ENCODE data around the gene TSHB.
"Not testable (repeated sequence)": the region's sequence is repeated elsewhere in the genome, so short reads cannot be mapped to it uniquely, and the experiment has no call there.

TSHB gene

GRCh38 chr1:115029526-115029925 is at the start of gene TSHB:
Gene TSHB, plus strand, starts transcription at chr1:115029826. Its CDS starts 3,537 bp downstream, at chr1:115033363.
- in situ Hi-C loops (cut with HindIII; ENCODE audit: low sequenced_read_pairs): no loop called here

- in situ Hi-C loops (cut with HindIII; ENCODE audit: low sequenced_read_pairs): loop anchor here (10.0 kb wide), 1 partner anchor 143 kb away; no protein-coding TSS in a partner anchor
These were observed 47.4 kb upstream of the TSHB start for GRCh38 chr1:114982251-114982650.

- in situ Hi-C loops (cut with HindIII; ENCODE audit: low sequenced_read_pairs): loop anchor here (10.0 kb wide), 1 partner anchor 139 kb away; no protein-coding TSS in a partner anchor
These were observed 43.3 kb upstream of the TSHB start for GRCh38 chr1:114986286-114986685.

- in situ Hi-C loops (cut with HindIII; ENCODE audit: low sequenced_read_pairs): loop anchor here (10.0 kb wide), 1 partner anchor 137 kb away; no protein-coding TSS in a partner anchor
These were observed 41.5 kb upstream of the TSHB start for GRCh38 chr1:114988095-114988494.

GRCh38 chr1:114997510-114998289 is 31.9 kb upstream of the TSHB start:
- in situ Hi-C loops (cut with HindIII; ENCODE audit: low sequenced_read_pairs): loop anchor here (10.0 kb wide), 1 partner anchor 467 kb away; no protein-coding TSS in a partner anchor

- in situ Hi-C loops (cut with HindIII; ENCODE audit: low sequenced_read_pairs): no loop called here
These were observed 23.4 kb upstream of the TSHB start for GRCh38 chr1:115006191-115006590.

GRCh38 chr1:115012006-115012405 is 17.6 kb upstream of the TSHB start:
- in situ Hi-C loops (cut with HindIII; ENCODE audit: low sequenced_read_pairs): no loop called here

GRCh38 chr1:115012434-115012833 is 17.2 kb upstream of the TSHB start:
- in situ Hi-C loops (cut with HindIII; ENCODE audit: low sequenced_read_pairs): no loop called here

GRCh38 chr1:115013792-115014191 is 15.8 kb upstream of the TSHB start:
- in situ Hi-C loops (cut with HindIII; ENCODE audit: low sequenced_read_pairs): no loop called here

GRCh38 chr1:115019549-115019948 is 10.1 kb upstream of the TSHB start:
- in situ Hi-C loops (cut with HindIII; ENCODE audit: low sequenced_read_pairs): not testable (repeated sequence)

- in situ Hi-C loops (cut with HindIII; ENCODE audit: low sequenced_read_pairs): no loop called here
These were observed 8.5 kb upstream of the TSHB start for GRCh38 chr1:115021145-115021544.

GRCh38 chr1:115023593-115023992 is 6.0 kb upstream of the TSHB start:
- in situ Hi-C loops (cut with HindIII; ENCODE audit: low sequenced_read_pairs): no loop called here

- in situ Hi-C loops (cut with HindIII; ENCODE audit: low sequenced_read_pairs): no loop called here
These were observed 2.0 kb downstream of the TSHB start for GRCh38 chr1:115031595-115031994.

GRCh38 chr1:115035652-115036051 is 6.0 kb downstream of the TSHB start:
- in situ Hi-C loops (cut with HindIII; ENCODE audit: low sequenced_read_pairs): no loop called here

- in situ Hi-C loops (cut with HindIII; ENCODE audit: low sequenced_read_pairs): no loop called here
These were observed 7.3 kb downstream of the TSHB start for GRCh38 chr1:115036814-115037507.

GRCh38 chr1:115040501-115040900 is 10.9 kb downstream of the TSHB start:
- in situ Hi-C loops (cut with HindIII; ENCODE audit: low sequenced_read_pairs): no loop called here

GRCh38 chr1:115041654-115042053 is 12.0 kb downstream of the TSHB start:
- in situ Hi-C loops (cut with HindIII; ENCODE audit: low sequenced_read_pairs): no loop called here

- in situ Hi-C loops (cut with HindIII; ENCODE audit: low sequenced_read_pairs): no loop called here
These were observed 17.1 kb downstream of the TSHB start for GRCh38 chr1:115046751-115047150.

GRCh38 chr1:115051850-115052249 is 22.2 kb downstream of the TSHB start:
- in situ Hi-C loops (cut with HindIII; ENCODE audit: low sequenced_read_pairs): no loop called here

GRCh38 chr1:115052454-115053083 is 22.9 kb downstream of the TSHB start:
- in situ Hi-C loops (cut with HindIII; ENCODE audit: low sequenced_read_pairs): no loop called here

- in situ Hi-C loops (cut with HindIII; ENCODE audit: low sequenced_read_pairs): no loop called here
These were observed 26.8 kb downstream of the TSHB start for GRCh38 chr1:115056395-115056798.
